Measurements from ENCODE around the gene DMRT1. TPM values are rescaled to one million over a fixed set of nuclear protein-coding genes. Genes with fewer than 3 reads are reported as not detected.

Gene DMRT1
- not detected for total RNA-seq
- long read RNA-seq, result 0 reads

- DNase-seq, result no peak
- no peak for ATAC-seq
- intact Hi-C loops (cut with micrococcal nuclease), result no loop called here
These were observed at the start of gene DMRT1 for GRCh38 chr9:841371-842209. DMRT1 (plus strand) TSS chr9:841697; CDS start chr9:841839, 142 bp downstream.

DNA sequence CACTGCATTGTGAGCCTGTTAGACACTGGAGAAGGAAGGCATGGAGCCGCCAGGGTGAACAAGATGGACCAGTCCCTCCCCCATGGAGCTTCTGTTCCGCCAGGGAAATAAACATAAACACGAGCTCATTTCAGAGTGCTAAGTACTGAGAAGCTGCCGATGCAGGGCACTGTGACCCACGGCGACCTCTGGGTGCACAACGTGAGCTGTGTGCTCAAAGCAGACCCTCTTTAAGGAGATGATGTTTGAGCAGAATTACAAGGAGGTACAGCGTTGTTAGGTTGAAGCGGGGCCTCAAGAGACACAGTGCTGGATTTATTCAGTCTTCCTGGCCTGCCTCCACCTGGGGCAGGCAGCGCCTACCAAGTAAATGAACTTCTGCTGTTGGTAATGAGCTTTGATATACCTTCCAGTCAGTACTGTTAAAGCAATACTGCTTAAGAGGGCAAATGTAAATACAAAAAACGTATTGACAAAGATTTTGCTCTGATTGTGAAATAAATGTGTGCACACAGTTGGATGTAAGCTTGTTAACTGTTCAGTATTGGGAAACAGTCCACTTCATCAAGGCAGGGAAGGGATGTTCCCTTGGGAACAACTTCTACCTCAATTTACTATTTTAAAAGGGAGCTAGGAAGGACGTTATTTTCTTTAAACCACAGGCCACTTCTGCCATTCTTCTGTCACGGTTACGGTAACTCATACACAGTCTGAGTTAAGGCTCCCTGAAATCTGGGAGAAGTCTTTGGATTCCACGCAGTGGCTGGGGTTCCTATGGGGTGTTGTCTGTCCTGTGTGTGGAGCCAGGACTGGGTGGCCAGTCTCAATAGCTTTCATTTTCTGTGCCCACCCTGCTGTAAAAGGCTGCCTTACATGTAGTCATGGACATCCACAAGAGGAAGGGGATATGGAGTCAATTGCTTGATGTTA is 48.9 kb upstream of the DMRT1 start:
- DNase-seq (no peak), ATAC-seq (no peak)
- intact Hi-C loops (cut with micrococcal nuclease), result no loop called here

GRCh38 chr9:794386-794785 is 47.1 kb upstream of the DMRT1 start:
- intact Hi-C loops (cut with micrococcal nuclease), result no loop called here
- no peak for DNase-seq
- no peak for ATAC-seq

- DNase-seq (no peak), ATAC-seq (no peak)
- intact Hi-C loops (cut with micrococcal nuclease), result no loop called here
These were observed 45.6 kb upstream of the DMRT1 start for GRCh38 chr9:795869-796268.

- ATAC-seq (no peak), DNase-seq (no peak)
- intact Hi-C loops (cut with micrococcal nuclease), result loop anchor here (5.0 to 10.0 kb wide), 2 partner anchors 212 to 416 kb away; no protein-coding TSS in a partner anchor
These were observed 40.8 kb upstream of the DMRT1 start for GRCh38 chr9:800591-801150.

- intact Hi-C loops (cut with micrococcal nuclease), result loop anchor here (5.0 to 10.0 kb wide), 2 partner anchors 211 to 417 kb away; no protein-coding TSS in a partner anchor
- DNase-seq, result no peak
These were observed 40.0 kb upstream of the DMRT1 start for GRCh38 chr9:801399-802071.

DNA sequence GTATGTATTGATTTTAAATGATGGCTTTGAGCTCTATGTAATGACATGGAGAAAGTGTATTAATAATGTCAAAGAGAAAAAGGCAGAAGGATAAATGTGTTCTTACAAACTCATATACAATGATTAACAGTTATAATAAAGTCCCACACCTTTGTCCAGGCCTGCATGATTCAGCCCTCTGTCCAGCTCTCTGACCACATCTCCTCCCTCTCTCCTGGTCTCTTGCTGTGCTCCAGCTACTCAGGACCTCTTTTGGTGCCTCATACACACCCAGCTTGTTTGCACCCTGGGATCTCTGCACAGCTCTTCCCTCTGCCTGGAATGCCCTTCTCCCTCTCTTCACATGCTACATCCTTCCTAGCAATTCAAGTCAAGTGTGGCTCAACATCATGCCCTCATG is 37.5 kb upstream of the DMRT1 start:
- no peak for DNase-seq
- intact Hi-C loops (cut with micrococcal nuclease), result loop anchor here (5.0 to 10.0 kb wide), 2 partner anchors 208 to 419 kb away; no protein-coding TSS in a partner anchor
- no peak for ATAC-seq

More at GRCh38 chr9:801399-802071, 40.0 kb upstream of the DMRT1 start:
- ATAC-seq, result no peak

DNA sequence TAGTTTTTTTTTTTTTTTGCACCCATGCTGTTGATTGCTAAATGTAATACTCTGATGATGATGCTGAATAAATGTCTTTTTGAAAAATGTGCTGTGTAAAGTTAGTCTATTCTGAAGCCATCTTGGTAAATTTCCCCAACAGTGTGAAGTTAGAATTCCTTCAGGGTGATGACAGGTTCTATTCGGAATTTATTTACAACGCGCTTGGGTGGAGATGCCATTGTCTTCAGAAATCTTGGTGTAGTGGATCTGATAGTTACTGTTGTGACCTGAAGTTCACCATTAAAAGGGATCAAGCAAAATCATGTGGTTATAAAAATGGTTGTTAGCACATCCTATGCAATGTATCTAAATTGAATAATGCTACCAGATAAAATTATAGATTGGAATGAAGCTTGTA is 36.3 kb upstream of the DMRT1 start:
- intact Hi-C loops (cut with micrococcal nuclease), result loop anchor here (10.0 kb wide), 1 partner anchor 420 kb away; no protein-coding TSS in a partner anchor
- ATAC-seq (no peak), DNase-seq (no peak)

- intact Hi-C loops (cut with micrococcal nuclease), result loop anchor here (10.0 kb wide), 1 partner anchor 422 kb away; no protein-coding TSS in a partner anchor
These were observed 35.0 kb upstream of the DMRT1 start for GRCh38 chr9:806285-807156.

GRCh38 chr9:811106-811531 is 30.4 kb upstream of the DMRT1 start:
- DNase-seq, result peak; percentile 59
- ATAC-seq, result peak; percentile 77
- intact Hi-C loops (cut with micrococcal nuclease), result no loop called here

More at GRCh38 chr9:806285-807156, 35.0 kb upstream of the DMRT1 start:
- peak; percentile 28 for ATAC-seq
- no peak for DNase-seq

GRCh38 chr9:818958-819357 is 22.5 kb upstream of the DMRT1 start:
- intact Hi-C loops (cut with micrococcal nuclease), result no loop called here
- ATAC-seq, result peak; percentile 50
- no peak for DNase-seq

DNA sequence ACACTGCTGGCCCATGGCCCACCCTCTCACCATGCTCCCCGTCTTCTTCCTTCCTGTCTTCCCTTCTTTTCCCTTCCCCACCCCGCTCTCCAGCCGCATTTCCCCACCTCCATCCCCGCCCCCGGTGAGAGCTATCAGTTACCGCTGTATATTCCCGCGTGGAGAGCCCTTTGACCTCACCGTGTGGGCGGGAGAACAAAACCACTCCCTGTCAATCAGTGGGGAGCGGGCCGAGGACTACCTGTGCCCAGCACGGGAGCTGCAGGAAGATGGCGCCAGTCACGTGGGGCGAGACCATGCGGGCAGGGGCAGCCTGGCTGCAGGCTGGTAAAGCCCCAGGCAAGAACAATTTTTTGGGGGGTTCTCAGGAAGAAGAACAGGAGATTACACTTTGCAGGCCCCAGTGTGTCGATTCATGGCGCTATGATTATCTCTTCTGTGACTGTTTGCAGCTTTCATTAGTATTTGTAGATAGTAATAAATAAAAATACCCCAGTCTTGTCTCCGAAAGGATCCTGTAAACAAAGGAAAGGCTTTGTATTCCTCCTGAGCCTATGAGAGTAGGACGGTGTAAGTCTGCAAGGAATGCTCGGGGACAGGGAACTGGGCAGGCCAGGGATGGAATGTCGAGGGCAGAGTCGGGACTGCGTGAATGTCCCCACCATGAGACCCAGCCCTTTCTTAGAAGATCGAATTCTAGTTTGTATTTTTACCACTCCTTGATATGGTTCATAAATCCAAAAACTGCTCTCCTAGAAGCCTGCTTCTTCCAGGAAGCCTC is 14.8 kb upstream of the DMRT1 start:
- DNase-seq, result no peak
- no peak for ATAC-seq
- intact Hi-C loops (cut with micrococcal nuclease), result no loop called here

DNA sequence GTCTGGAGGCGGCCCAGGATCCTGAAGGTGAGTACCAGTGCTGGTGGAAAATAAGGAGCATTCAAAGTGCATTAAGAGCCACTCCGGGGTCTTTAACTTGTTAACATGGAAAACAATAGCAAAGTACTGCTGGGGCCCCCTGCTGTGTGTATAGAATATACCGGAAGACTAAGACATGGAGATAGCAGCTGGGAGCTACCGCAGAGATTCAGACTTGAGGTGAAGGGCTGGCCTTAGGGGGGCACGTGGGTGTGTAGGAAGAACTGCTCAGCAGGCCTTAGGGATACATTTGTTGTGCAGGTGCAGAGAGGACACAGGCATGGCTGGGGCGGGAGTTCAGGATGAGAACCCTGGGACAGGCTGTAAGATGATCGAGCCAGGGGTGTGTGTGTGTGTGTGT is 1.2 kb upstream of the DMRT1 start:
- no peak for ATAC-seq
- DNase-seq, result no peak
- intact Hi-C loops (cut with micrococcal nuclease), result no loop called here

DNA sequence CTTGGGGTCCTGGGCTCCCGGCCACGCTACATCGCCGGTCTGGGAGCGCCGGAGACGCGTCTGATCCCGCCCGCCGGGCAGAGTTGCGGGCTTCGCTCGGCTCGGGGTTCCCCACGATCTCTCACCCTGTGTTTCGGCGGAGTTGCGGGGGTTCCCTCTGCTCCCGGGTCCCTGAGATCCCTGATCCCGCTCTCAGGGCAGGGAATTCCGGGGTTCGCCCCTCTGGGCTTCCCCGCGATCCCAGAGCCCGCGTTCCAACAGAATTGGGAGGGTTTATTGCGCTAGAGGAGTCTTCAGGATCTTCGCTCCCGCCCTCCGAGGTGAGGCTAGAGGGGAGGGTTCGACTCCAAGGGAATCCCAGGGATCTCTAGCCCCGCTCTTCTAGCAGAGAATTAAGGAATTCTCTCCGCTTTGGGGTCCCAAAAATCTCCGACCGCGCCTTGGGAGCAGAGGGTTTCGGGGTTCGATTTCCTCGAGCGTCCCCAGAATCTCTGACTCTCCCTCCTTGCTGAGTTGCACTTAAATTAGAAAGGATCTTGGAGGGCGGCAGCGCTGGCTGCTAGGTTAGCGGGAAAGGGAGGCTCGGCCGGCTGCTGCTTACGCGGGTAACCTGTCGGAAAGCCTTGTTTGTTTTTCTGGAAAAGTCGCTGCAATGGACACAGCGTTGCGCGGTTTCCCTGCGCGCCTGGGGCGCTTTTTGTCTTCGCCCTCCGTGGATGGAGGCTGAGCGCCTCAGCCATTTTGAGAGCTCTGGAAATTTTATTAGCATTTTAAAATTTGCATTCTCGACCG is 1.3 kb downstream of the DMRT1 start:
- intact Hi-C loops (cut with micrococcal nuclease), result no loop called here
- ATAC-seq (no peak), DNase-seq (no peak)

DNA sequence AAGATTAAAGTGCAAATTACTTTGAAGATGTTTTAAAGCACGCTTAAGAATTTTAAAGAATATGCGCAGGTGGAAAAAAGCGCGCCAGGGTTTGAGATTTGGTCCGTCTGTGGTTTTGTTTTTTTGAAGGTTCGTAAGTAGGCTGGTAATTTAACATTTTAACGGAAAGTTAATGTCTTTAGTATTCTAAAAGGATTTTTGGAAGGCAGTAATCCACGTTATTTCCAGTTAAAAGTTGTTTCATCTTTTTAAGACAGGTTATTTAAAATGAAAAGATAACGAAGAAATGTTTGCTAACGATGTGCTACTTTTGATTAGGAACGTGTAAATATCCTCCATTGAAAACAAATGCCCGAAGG is 1.9 kb downstream of the DMRT1 start:
- ATAC-seq (no peak), DNase-seq (no peak)
- intact Hi-C loops (cut with micrococcal nuclease), result no loop called here

- DNase-seq (no peak), ATAC-seq (no peak)
- intact Hi-C loops (cut with micrococcal nuclease), result no loop called here
These were observed 5.4 kb downstream of the DMRT1 start for GRCh38 chr9:846852-847251.
